CD4-positive, alpha-beta T cell treated with Interleukin-15 for 4 hours (primary cell): Measurements from ENCODE around the gene FGR.

Experiments used
- DNase-seq: peaks from one replicate; pipeline ENCODE4 v3.0.0-alpha.2; 2020; ENCODE audit warnings: low spot score

The FGR gene

DNA sequence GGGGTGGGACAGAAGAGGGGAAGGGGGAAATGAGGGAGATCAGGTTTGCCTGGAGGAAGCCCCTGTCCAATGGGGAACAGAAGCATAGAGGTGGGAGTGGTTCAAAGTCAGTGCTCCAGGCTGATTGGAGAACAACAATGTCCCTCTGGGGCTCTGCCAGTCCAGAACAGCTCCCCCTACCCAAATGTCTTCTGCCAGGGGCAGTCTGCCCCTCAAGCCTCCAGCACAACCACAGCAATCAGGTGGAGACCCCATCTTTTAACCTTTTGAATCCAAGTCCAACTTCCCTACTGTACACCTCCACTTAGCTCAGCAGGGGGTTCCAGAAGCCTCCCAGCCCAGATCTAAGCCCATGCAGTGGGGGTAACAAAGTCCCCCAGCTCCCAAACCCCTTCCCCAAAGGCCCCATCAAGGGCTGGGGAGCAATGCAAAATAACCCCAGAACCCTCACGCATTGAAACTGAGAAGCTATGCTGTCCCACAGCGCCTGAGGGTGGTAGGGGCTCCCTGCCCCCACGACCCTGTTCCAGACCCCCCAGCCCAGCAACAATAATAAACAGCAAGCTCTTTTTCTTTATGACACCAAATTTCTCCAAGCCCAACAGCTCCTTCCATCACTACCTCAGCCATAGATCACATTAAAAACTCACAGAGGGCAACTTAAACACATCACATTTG, 34.3 kb downstream of the FGR start:
- no peak for DNase-seq

DNA sequence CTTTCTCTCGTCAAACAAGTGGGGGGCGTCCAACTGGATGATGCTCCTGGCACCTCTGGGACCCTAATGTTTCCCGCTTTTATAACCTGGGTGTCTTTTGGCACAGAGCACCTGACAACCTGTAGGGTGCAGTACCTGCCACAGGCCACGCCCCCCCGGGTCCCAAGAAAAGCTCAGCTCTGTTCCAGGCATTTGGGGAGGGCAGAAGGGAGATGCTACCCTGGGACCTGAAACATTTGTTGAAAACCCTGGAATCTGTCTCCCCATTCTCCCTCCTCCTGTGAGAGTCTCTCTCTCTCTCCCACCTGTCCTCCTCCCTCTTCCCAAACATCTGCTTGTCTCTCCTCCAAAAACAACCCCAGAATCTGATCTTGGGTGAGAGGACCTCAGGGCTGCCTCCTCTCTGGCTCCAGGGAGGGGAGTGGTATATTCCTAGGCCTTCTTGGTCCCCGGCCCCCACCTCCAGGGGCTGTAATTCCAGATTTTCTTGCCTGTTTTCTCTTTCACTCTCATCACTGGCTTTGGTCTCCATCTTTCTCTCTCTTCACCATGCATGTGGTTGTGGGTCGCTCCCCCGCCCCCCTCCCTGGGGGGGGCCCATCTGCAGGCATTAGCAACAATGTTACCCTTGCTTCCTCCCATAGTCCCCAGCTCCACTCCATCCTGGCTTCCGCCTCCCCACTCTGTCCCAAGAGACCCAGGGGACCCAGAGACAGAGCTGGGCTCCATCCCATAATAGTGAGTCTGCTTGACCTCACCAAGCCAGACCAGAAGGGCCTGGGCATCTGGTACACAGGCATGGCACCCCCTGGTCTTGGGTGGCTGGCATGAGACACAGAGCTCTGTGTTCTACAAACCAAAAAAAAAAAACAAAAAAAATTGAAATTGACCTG, 35.1 kb downstream of the FGR start:
- DNase-seq, result no peak

GRCh38 chr1:27598902-27599528, 36.0 kb downstream of the FGR start:
- peak; percentile 63 for DNase-seq

- DNase-seq, result no peak
These were observed 36.7 kb downstream of the FGR start for GRCh38 chr1:27598295-27598687.

DNA sequence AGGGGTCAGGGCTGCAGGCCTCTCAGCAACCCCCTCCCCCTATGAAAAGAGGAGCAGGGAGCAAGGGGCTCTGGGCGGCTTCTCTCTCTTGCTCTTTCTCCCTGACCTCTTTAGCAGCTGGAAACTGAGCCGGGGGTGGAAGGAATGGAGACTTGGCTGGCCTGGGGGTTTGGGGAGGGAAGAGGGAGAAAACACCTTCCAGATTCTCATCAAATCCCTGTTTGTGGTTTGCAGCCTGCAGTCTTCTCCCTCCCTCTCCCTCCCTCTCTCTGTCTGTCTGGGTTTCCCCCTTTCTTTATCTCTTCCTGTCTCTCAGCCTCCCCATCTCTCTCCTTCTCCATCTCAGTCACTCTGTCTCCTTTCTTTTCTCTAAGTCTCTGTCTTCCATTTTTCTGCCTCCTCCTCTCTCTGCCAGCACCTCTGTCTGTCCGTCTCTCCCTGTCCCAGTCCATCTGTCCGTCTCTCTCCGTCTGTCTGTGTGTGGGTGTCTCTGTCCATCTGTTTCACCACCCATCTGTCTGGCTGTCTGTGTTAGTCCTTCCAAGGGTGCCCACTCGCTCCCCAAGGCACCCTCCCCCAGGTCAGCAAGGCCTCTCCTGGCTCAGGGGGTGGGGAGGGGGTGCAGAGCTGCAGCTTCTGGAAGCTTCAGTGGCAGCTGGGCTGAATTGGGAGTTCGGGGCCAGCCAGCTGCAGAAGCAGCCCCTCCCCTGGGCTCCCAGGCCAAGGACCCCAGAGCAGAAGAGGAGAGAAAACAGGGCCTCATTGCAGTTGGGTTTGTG, 37.3 kb downstream of the FGR start:
- DNase-seq, result no peak

- DNase-seq, result no peak
These were observed 38.0 kb downstream of the FGR start for GRCh38 chr1:27596986-27597385.

- no peak for DNase-seq
These were observed 38.7 kb downstream of the FGR start for GRCh38 chr1:27596261-27596660.

DNA sequence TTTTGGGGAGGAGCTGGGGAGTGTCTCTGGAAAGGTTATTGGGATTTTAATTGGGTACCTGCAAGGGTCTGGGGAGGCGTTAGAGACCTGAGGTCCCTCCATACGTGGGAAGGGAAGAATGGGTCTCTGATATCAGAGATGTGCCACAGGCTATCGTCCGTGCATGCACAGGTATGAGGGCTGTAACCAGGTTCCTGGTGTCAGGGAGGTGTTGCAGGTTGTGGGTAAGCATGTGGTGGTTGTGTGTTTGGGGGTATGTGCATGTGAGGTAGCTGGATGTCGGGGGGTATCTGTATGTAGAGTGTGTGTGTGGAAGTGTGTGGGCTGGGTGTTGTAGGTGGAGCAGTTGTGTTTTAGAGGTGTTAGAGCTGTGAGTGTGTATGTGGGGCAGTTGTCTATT, 39.4 kb downstream of the FGR start:
- DNase-seq, result no peak

GRCh38 chr1:27594564-27595510, 40.1 kb downstream of the FGR start:
- DNase-seq, result peak; percentile 40

DNA sequence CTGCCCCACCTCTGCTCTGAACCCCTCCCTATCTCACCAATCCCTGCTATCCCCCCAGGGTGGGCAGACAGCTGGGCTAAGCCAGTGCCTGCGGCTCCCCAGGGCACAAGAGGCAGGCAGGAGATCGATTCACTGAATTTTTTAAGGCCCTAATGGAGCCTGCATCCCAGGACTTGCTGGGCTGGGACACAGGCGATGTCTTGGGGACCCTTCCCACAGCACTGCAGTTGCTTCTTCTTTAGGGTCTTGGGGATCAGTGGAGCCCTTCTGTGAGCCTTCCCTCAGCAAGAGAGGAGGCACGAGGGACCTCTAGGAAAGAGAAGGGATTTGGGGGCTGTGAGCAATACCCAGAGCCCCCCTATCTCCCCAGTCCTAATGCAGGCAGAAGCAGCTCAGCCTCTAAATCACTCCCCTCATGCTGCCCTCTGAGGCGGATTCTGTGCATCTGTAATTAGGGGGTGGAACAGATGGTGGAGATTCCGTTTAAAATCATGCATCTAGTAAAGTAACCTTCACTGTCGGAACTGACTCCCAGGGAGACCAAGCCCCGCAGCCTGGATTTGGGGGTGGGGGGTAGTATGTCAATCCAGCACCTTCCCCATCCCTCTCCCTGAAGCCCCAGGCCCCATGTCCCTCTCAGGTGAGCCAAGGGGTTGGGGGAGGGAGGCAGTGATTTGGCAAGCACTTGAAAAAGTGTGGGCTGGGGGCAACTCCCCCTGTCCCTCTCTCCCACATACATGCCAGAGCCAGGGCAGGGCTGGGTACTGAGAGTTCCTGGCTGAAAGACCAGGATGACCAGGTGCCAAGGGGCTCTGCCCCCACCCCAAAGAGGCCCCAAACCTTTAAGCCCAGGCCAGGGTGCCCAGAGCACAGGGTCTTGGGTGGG, 41.1 kb downstream of the FGR start:
- no peak for DNase-seq

DNA sequence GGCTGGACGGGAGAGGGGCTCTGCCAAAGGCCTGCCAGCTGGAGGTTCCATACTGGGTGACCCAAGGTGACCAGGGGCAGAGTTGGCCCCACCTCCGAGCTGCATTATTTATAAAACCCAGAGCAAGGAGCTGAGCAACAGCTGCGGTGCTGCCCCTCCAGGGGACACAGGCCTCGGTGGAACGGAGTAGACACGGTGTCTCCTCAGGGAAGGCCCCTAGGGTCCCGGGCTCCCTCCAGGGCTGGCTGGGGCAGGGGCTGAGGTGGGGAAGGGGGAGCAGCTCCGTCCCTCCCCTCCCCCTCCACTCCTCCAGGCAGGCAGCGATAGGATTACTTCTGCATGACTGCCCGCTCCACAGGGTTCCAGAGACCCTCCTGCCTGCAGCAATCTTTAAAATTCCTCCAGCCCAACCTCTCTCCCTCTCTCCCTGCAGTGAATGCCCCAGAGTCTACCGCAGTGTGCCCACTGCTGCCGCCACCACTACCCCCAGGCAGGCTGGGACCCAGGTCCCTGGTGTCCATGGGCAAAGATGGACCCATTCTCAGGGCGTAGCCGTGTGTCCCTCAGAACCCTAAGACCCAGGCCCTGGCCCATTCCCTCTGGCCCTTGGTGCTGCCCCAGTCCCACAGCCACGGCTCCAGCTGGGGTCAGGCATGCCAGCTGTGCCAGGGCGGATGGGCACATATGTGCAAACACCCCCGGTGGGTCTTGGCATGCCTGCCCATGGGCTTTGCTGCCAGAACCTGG, 41.9 kb downstream of the FGR start:
- DNase-seq, result no peak

GRCh38 chr1:27592232-27592930, 42.6 kb downstream of the FGR start:
- DNase-seq, result no peak

DNA sequence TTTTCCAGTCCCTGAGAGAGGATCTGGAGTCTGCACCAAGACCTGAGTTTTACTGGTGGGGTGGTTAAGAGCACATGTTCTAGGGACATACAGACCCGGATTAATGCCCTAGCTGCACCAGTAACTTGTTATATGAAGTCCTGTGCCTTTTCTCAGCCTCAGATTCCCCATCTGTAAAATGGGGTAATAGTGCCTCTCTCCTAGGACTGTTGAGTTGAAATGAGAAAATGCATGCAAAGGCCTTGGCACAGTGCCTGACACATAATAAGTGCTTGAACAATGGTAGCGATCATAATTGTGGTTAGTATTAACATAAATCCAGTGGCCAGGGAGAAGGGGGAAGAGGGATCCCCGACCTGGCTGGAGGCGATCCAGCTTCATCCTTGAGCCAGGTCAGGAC, 43.4 kb downstream of the FGR start:
- DNase-seq, result no peak

DNA sequence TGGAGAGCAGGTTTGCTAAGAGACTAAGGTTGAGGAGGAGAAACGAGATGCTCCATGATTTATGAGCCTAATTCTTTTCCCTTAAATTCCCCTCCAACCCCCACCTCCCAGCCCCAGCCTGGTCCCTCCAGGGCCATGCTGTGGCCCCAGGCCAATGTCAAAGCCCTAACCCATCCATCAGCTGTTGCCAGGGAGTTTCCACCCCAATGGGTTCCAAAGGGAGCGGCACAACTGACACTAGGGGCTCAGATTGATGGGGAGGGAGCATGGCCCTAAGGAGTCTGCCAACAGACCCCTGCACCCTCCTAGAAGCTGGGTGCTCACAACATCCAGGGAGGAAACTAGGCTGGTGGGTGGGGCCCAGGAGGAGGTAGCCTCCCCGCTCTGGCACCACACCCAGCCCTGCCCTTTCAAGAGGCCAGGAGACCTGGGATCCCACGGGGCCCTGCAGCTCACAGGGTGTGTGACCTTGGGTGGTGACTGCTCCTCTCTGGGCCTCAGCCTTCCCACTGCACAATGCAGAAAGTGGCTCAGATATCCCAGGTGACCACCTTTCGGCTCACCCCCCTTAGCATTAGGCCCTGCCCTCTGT, 44.0 kb downstream of the FGR start:
- DNase-seq, result no peak

DNA sequence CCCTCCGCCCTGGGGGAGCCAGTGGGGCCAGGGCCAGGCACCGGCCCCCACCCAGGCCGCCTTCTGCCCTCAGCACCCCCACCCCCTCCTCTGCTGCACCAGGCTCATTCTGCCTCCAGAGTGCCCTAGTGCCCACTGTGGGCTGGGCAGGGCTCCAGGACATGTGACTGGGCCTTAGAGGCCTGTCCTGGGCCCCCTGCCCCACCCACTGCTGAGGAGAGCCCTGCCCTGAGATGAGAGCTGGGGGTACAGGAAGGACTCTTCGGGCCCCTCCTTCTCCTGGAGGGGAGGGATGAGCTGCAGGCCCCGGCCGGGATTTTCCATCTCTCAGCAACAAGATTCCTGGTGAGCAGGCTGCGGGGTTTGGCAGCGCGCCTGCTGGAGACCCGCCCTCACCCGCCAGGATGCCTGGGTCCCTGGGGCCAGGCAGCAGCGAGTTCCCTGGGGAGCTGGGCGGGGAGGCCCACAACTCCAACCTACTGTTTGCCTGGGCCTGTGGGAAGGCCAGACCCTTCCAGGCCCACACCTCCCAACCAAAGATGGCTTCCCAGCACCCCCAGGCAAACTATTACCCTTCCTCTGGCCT, 45.1 kb downstream of the FGR start:
- DNase-seq, result no peak

DNA sequence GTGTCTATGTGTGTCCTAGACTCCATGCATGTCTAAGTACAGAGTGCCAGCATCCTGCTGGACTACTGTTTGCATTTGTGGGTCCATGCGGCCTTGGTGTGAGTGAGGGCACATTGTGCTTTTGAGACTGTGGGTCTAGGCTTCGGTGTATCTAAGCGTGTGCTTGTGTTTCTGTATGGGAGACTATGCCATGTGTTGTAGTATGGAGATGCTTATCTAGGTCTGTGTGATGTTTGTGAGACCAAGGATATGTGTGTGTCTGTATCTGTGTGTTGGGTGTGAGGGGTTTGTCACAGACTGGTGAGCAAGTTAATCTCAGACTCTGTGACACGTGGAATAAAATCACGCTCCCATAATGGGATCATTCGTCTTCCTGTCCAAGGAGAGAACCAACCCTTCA, 45.5 kb downstream of the FGR start:
- no peak for DNase-seq

DNA sequence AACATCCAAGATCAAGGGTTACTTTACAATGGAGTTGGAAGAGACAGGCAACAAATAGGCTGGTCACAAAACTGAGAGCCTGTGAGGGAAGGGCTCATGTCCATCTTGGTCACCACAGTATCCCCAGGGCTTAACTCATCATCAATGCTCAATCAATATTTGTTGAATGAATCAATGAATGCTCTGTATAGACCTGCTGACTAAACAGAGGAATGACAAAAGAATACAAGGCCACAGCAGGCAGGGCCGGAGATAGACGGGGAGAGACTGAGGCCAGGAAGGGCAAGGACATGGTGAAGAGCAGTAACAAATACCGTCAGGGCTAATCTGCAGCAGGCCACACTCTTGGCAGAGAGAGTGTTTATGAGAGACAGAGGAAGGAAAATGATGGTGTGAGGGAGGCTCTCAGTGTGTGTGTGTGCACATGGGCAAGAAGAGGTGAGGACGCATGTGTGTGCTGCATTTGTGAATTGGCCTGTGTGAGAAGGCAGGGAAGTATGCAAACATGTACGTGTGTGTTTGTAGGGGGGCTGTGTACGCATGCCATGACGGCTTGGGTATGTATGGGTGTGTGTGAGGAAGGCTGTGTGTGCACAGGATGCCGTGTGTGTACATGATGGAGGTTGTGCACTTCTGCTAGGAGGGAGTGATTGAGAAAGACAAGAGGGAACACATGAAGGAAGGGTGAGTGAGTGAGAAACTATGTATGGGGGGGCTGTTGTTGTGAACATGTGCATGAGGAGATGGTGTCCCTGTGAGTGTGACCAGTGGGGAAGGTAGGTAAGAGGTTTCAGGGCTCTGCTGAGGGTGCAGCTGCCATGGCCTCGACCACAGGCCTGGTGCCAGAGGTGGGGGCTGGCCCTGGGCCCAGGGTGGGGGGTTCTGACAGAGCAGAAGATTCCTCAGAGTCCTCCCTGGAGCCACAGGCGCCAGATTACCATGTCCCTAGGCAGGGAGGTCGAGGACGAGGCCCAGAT, 46.4 kb downstream of the FGR start:
- no peak for DNase-seq
